OCI-LY1 (cell line): ENCODE results near the gene NAP1L5.
A peak's percentile ranks its signal among the peaks of the same experiment; 100 is the strongest.

Experiments used
- H2AFZ ChIP-seq: fragments of 200-600 bp; sonication (generic), shearing (Covaris generic); 2 replicates; pipeline ENCODE4 v1.6.0; 2014; ENCODE audit warnings: antibody characterized with exemption, mild to moderate bottlenecking, low read length
- H3F3A ChIP-seq: fragments of 200-600 bp; sonication (generic), shearing (Covaris generic); 2 replicates; pipeline ENCODE4 v1.6.0; 2014; ENCODE audit warnings: mild to moderate bottlenecking, antibody characterized with exemption, low read length, moderate library complexity; ENCODE audit not compliant: insufficient read depth
- H3K27ac ChIP-seq: fragments of 200-600 bp; sonication (generic); 2 replicates; pipeline ENCODE4 v1.5.1; 2014; ENCODE audit warnings: low read length, mixed run types, mild to moderate bottlenecking, low read depth; ENCODE audit not compliant: poor library complexity, severe bottlenecking
- H3K27me3 ChIP-seq: fragments of 200-600 bp; sonication (generic); 2 replicates; pipeline ENCODE4 v1.6.0; 2014; ENCODE audit warnings: antibody characterized with exemption, mild to moderate bottlenecking, low read length, moderate library complexity; ENCODE audit not compliant: insufficient read depth
- H3K36me3 ChIP-seq: fragments of 200-600 bp; sonication (generic); 2 replicates; pipeline ENCODE4 v1.6.1; 2014; ENCODE audit warnings: mild to moderate bottlenecking, antibody characterized with exemption, low read length, moderate library complexity, mixed read lengths; ENCODE audit not compliant: insufficient read depth
- H3K4me1 ChIP-seq: fragments of 200-600 bp; sonication (generic); 2 replicates; pipeline ENCODE4 v1.5.1; 2014; ENCODE audit warnings: mild to moderate bottlenecking, low read length, moderate library complexity; ENCODE audit not compliant: insufficient read depth, severe bottlenecking
- H3K4me2 ChIP-seq: fragments of 200-600 bp; sonication (generic), shearing (Covaris generic); 2 replicates; pipeline ENCODE4 v1.6.1; 2014; ENCODE audit warnings: low read length
- H3K4me3 ChIP-seq: fragments of 200-600 bp; sonication (generic); 2 replicates; pipeline ENCODE4 v1.5.1; 2014; ENCODE audit warnings: low read length, low read depth, mild to moderate bottlenecking, mixed read lengths; ENCODE audit not compliant: poor library complexity, severe bottlenecking
- H3K79me2 ChIP-seq: fragments of 200-600 bp; shearing (Covaris generic); 2 replicates; pipeline ENCODE4 v1.6.1; 2016; ENCODE audit warnings: mixed run types, low read length, mixed read lengths; ENCODE audit not compliant: insufficient read depth
- H3K9ac ChIP-seq: fragments of 200-600 bp; sonication (generic), shearing (Covaris generic); 2 replicates; pipeline ENCODE4 v1.6.1; 2014; ENCODE audit warnings: mild to moderate bottlenecking, low read length, mixed read lengths
- H3K9me2 ChIP-seq: fragments of 200-600 bp; sonication (generic), shearing (Covaris generic); 2 replicates; pipeline ENCODE4 v1.6.1; 2014; ENCODE audit warnings: low read depth, mild to moderate bottlenecking, low read length, mixed read lengths
- H3K9me3 ChIP-seq: fragments of 200-600 bp; shearing (Covaris generic); 2 replicates; pipeline ENCODE4 v1.6.1; 2014; ENCODE audit warnings: low read length, mixed read lengths
- H4K20me1 ChIP-seq: fragments of 200-600 bp; sonication (generic), shearing (Covaris generic); 2 replicates; pipeline ENCODE4 v1.6.0; 2016; ENCODE audit warnings: mild to moderate bottlenecking, low read length; ENCODE audit not compliant: insufficient read depth
- EZH2 ChIP-seq: fragments of 200-600 bp; sonication (generic), shearing (Covaris generic); IDR thresholded peaks from 2 replicates; pipeline ENCODE4 v1.8.0; 2017; ENCODE audit warnings: borderline replicate concordance, mixed run types, mild to moderate bottlenecking, antibody characterized with exemption, low read length, moderate library complexity, mixed read lengths
- TF ChIP-seq, protein P1 (sequence below): fragments of 200-600 bp; sonication (generic), shearing (Covaris generic); IDR thresholded peaks from 2 replicates; pipeline ENCODE4 v1.5.1; 2017; ENCODE audit warnings: mild to moderate bottlenecking, antibody characterized with exemption, low read length, moderate library complexity, mixed read lengths

The NAP1L5 gene

GRCh38 chr4:88709989-88710388, 12.4 kb upstream of the NAP1L5 start:
- no peaks in the 10 kb centered on the region for H3K79me2 ChIP-seq
- H3K9me3 ChIP-seq, result no peaks in the 10 kb centered on the region
- H2AFZ ChIP-seq, result no peak overlapping the region
- TF ChIP-seq, protein P1, sequence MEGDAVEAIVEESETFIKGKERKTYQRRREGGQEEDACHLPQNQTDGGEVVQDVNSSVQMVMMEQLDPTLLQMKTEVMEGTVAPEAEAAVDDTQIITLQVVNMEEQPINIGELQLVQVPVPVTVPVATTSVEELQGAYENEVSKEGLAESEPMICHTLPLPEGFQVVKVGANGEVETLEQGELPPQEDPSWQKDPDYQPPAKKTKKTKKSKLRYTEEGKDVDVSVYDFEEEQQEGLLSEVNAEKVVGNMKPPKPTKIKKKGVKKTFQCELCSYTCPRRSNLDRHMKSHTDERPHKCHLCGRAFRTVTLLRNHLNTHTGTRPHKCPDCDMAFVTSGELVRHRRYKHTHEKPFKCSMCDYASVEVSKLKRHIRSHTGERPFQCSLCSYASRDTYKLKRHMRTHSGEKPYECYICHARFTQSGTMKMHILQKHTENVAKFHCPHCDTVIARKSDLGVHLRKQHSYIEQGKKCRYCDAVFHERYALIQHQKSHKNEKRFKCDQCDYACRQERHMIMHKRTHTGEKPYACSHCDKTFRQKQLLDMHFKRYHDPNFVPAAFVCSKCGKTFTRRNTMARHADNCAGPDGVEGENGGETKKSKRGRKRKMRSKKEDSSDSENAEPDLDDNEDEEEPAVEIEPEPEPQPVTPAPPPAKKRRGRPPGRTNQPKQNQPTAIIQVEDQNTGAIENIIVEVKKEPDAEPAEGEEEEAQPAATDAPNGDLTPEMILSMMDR, result no peak
- TF ChIP-seq EZH2, result no peak
- H3K36me3 ChIP-seq, result peaks cover 5% of the 10 kb centered on the region; the same call in 1 of the 2 replicates
- H3K4me1 ChIP-seq, result no peaks in the 10 kb centered on the region
- H3K9ac ChIP-seq, result no peak overlapping the region
- H4K20me1 ChIP-seq, result no peaks in the 10 kb centered on the region
- no peak overlapping the region for H3K4me3 ChIP-seq
- H3F3A ChIP-seq, result no peaks in the 10 kb centered on the region
- no peaks in the 10 kb centered on the region for H3K9me2 ChIP-seq
- H3K4me2 ChIP-seq, result no peak overlapping the region
- H3K27ac ChIP-seq, result no peak overlapping the region
- H3K27me3 ChIP-seq, result no peaks in the 10 kb centered on the region

DNA sequence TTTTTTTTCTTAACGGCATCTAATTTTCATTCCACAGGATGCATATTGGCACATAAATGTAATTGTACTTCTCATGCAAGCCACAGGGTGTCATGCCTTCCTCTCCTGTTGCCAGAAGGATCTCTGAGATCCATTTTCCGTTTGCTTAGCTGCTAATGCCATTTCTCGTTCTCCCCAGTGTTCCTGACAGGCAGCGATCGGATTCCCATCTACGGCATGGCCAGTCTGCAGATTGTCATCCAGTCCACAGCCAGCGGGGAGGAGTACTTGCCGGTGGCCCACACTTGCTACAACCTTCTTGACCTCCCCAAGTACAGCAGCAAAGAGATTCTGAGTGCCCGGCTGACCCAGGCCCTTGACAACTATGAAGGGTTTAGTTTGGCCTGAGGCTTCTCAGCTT, 8.9 kb upstream of the NAP1L5 start:
- H3K4me3 ChIP-seq, result no peak overlapping the region
- H4K20me1 ChIP-seq, result no peaks in the 10 kb centered on the region
- H3K27ac ChIP-seq, result no peak overlapping the region
- no peaks in the 10 kb centered on the region for H3K79me2 ChIP-seq
- no peaks in the 10 kb centered on the region for H3K4me1 ChIP-seq
- H3F3A ChIP-seq, result no peaks in the 10 kb centered on the region
- H2AFZ ChIP-seq, result no peak overlapping the region
- TF ChIP-seq, protein P1, result peak; percentile 29; the same call in 1 of the 2 replicates
- TF ChIP-seq EZH2, result no peak
- H3K4me2 ChIP-seq, result no peak overlapping the region
- H3K36me3 ChIP-seq, result peaks cover 4% of the 10 kb centered on the region; the same call in 1 of the 2 replicates
- no peaks in the 10 kb centered on the region for H3K27me3 ChIP-seq
- H3K9me3 ChIP-seq, result no peaks in the 10 kb centered on the region
- no peak overlapping the region for H3K9ac ChIP-seq
- H3K9me2 ChIP-seq, result no peaks in the 10 kb centered on the region

DNA sequence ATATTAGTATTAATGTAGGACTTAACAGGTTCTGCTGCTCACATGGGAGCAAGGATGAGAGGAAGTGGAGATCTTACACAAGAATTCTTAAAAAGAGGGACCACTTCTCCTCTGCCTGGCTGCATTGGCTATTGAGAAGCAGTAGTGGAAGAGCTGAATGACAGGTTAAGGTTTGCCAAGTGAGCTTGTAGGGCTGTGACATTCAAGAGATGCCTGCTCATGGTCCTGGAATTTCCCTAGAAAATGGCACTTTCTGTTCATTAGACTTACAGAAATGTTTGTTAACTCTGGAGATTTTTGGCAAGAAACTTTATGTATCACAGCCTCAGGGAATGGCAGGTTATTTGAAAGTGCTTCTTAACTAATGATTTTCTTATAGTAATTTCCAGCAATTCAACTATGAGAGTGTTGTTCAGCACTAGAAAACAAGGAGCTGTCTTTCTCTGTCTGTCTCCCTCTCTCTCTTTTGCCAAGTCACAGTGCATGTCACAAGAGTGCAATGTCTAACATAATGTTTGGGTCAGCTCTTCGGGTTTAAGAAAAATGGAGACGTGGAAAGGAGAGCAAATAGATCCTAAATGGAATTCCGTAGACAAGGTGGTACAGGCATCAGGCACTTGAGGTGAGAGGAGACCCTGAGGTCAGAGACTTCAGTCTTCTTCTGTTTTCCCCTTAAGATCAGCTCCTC, 8.3 kb upstream of the NAP1L5 start:
- Histone ChIP-seq H3K9ac (no peak overlapping the region), H3K4me2 (no peak overlapping the region), H2AFZ (no peak overlapping the region), H3K36me3 (peaks cover 4% of the 10 kb centered on the region; the same call in 1 of the 2 replicates), H3K27ac (no peak overlapping the region), H4K20me1 (no peaks in the 10 kb centered on the region), H3K4me1 (no peaks in the 10 kb centered on the region), H3K79me2 (no peaks in the 10 kb centered on the region), H3K4me3 (no peak overlapping the region), H3K9me3 (no peaks in the 10 kb centered on the region), H3K27me3 (no peaks in the 10 kb centered on the region), H3F3A (no peaks in the 10 kb centered on the region), H3K9me2 (no peaks in the 10 kb centered on the region)
- TF ChIP-seq, protein P1, result no peak
- TF ChIP-seq EZH2, result no peak
